SU-DHL-6 (cell line): ENCODE data around the gene VPS52.

Experiments
- H2AFZ ChIP-seq: fragments of 200-600 bp; sonication (generic); 2 replicates; pipeline ENCODE4 v1.6.1; 2014; ENCODE audit warnings: low read depth, mild to moderate bottlenecking, moderate library complexity, mixed read lengths, antibody characterized with exemption, low read length; ENCODE audit not compliant: severe bottlenecking
- H3F3A ChIP-seq: fragments of 200-600 bp; shearing (Covaris generic); 2 replicates; pipeline ENCODE4 v1.6.0; 2016; ENCODE audit warnings: antibody characterized with exemption, mild to moderate bottlenecking; ENCODE audit not compliant: insufficient read depth
- H3K27ac ChIP-seq: fragments of 200-600 bp; sonication (generic); 2 replicates; pipeline ENCODE4 v1.5.1; 2016; ENCODE audit warnings: low read depth, mild to moderate bottlenecking, low read length, moderate library complexity, mixed read lengths
- H3K27me3 ChIP-seq: fragments of 200-600 bp; sonication (generic), shearing (Covaris generic); 2 replicates; pipeline ENCODE4 v1.6.0; 2014; ENCODE audit warnings: mild to moderate bottlenecking, low read length
- H3K36me3 ChIP-seq: fragments of 200-600 bp; sonication (generic); 2 replicates; pipeline ENCODE4 v1.6.1; 2014; ENCODE audit warnings: mild to moderate bottlenecking, low read length, mixed read lengths
- H3K4me2 ChIP-seq: fragments of 300-600, 200-600 bp; shearing (Covaris generic), sonication (generic); 2 replicates; pipeline ENCODE4 v1.6.0; 2014; ENCODE audit warnings: low read length, low read depth, mild to moderate bottlenecking; ENCODE audit not compliant: poor library complexity, severe bottlenecking
- H3K4me3 ChIP-seq: fragments of 200-600 bp; sonication (generic); 2 replicates; pipeline ENCODE4 v1.5.1; 2014; ENCODE audit warnings: antibody characterized with exemption, low read length, mild to moderate bottlenecking, mixed read lengths; ENCODE audit not compliant: insufficient read depth, poor library complexity, severe bottlenecking
- H3K79me2 ChIP-seq: fragments of 200-600 bp; sonication (generic); 2 replicates; pipeline ENCODE4 v1.6.1; 2014; ENCODE audit warnings: mild to moderate bottlenecking, low read length, moderate library complexity; ENCODE audit not compliant: insufficient read depth
- H3K9ac ChIP-seq: fragments of 200-600 bp; sonication (generic); 2 replicates; pipeline ENCODE4 v1.7.0; 2014; ENCODE audit warnings: mild to moderate bottlenecking, low read length
- H3K9me2 ChIP-seq: fragments of 200-600 bp; sonication (generic); replicated peaks from 2 replicates; pipeline ENCODE4 v1.6.1; 2014; ENCODE audit warnings: low read length; ENCODE audit not compliant: insufficient read depth
- H3K9me3 ChIP-seq: fragments of 200-600 bp; sonication (generic); 2 replicates; pipeline ENCODE4 v1.6.1; 2014; ENCODE audit warnings: low read length, mixed read lengths; ENCODE audit not compliant: insufficient read depth
- H4K20me1 ChIP-seq: fragments of 200-600 bp; sonication (generic); 2 replicates; pipeline ENCODE4 v1.6.1; 2014; ENCODE audit warnings: low read depth, mild to moderate bottlenecking, antibody characterized with exemption, low read length, moderate library complexity, mixed read lengths
- EZH2phosphoT487 ChIP-seq: fragments of 200-600 bp; sonication (generic), shearing (Covaris generic); conservative IDR thresholded peaks from 2 replicates; pipeline ENCODE4 v1.6.1; 2018; ENCODE audit warnings: mild to moderate bottlenecking, antibody characterized with exemption, low read length, moderate library complexity, mixed read lengths
- TF ChIP-seq, protein P1 (sequence below): fragments of 200-600 bp; sonication (generic); IDR thresholded peaks from one replicate; pipeline ENCODE4 v1.5.1; 2017; ENCODE audit warnings: antibody characterized with exemption, mild to moderate bottlenecking, low read length, moderate library complexity; ENCODE audit not compliant: insufficient read depth, poor library complexity, severe bottlenecking

VPS52 gene

DNA sequence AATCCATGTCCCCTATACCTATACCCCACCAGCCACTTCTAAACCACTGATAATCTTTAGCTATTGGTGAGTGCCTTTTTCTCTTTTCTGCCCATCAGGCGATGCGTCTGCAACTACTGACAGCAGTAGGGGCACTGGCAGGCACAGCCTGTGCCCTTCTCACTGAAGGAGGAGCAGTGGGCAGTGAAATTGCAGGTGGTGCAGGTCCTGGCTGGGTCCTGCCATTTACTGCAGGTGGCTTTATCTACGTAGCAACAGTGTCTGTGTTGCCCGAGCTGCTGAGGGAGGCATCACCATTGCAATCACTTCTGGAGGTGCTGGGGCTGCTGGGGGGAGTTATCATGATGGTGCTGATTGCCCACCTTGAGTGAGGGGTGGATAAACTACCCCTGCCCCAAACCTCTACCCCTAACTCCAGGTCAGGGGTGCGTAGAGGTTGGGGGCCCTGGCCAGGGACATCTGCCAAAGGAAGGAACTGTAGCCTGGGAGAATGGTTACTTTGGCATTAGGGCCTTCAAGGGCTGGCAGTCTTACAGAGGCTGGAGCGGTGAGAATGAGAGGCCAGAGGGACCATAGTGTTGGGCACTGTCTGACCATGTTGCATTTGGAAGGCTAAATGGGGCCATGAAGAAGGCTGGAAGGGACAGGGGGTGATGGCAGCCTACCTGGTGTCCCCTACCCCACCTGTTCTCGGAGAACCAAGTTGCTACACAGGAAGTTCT, 68.1 kb downstream of the VPS52 start:
- peaks cover 28% of the 10 kb centered on the region for H3K79me2 ChIP-seq

DNA sequence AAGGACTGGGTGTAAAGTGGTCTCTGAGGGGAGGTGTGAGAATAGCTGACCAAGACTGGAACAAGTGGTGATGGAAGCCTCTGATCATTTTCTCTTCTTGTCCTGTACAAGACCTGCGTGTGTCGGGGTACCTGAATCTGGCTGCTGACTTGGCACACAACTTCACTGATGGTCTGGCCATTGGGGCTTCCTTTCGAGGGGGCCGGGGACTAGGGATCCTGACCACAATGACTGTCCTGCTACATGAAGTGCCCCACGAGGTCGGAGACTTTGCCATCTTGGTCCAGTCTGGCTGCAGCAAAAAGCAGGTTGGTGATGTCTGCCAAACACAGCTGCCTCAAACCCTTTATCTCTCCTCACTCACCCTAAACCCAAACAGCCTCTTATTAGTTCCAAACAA, 68.9 kb downstream of the VPS52 start:
- no peaks in the 10 kb centered on the region for H4K20me1 ChIP-seq
- no peak overlapping the region for H3K4me3 ChIP-seq
- H3K27me3 ChIP-seq: no peaks in the 10 kb centered on the region
- H3K36me3 ChIP-seq: 0 out of 2 replicates have a peak, but pooled peaks cover 3% of the 10 kb centered on the region
- no peaks in the 10 kb centered on the region for H3K9me3 ChIP-seq
- no peaks in the 10 kb centered on the region for H3K9me2 ChIP-seq
- no peak overlapping the region for H3K4me2 ChIP-seq
- no peak overlapping the region for H3K9ac ChIP-seq
- H3K27ac ChIP-seq: no peak overlapping the region
- peaks cover 40% of the 10 kb centered on the region for H3F3A ChIP-seq
- TF ChIP-seq, protein P1, sequence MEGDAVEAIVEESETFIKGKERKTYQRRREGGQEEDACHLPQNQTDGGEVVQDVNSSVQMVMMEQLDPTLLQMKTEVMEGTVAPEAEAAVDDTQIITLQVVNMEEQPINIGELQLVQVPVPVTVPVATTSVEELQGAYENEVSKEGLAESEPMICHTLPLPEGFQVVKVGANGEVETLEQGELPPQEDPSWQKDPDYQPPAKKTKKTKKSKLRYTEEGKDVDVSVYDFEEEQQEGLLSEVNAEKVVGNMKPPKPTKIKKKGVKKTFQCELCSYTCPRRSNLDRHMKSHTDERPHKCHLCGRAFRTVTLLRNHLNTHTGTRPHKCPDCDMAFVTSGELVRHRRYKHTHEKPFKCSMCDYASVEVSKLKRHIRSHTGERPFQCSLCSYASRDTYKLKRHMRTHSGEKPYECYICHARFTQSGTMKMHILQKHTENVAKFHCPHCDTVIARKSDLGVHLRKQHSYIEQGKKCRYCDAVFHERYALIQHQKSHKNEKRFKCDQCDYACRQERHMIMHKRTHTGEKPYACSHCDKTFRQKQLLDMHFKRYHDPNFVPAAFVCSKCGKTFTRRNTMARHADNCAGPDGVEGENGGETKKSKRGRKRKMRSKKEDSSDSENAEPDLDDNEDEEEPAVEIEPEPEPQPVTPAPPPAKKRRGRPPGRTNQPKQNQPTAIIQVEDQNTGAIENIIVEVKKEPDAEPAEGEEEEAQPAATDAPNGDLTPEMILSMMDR: no peak
- no peak for TF ChIP-seq EZH2phosphoT487
- no peak overlapping the region for H2AFZ ChIP-seq
- peaks cover 33% of the 10 kb centered on the region for H3K79me2 ChIP-seq

More for the DNA sequence above, 68.1 kb downstream of the VPS52 start:
- no peak overlapping the region for H2AFZ ChIP-seq
- peaks cover 32% of the 10 kb centered on the region for H3F3A ChIP-seq
- H3K4me3 ChIP-seq: peak overlapping the region; percentile 8
- 0 out of 2 replicates have a peak, but pooled peaks cover 3% of the 10 kb centered on the region for H3K36me3 ChIP-seq
- H3K9me3 ChIP-seq: no peaks in the 10 kb centered on the region
- H3K9me2 ChIP-seq: no peaks in the 10 kb centered on the region
- H3K27ac ChIP-seq: peak overlapping the region; percentile 10; the same call in 1 of the 2 replicates
- TF ChIP-seq, protein P1: no peak
- no peak for TF ChIP-seq EZH2phosphoT487
- H3K9ac ChIP-seq: peak overlapping the region; percentile 3; the same call in 1 of the 2 replicates
- H3K27me3 ChIP-seq: no peaks in the 10 kb centered on the region
- no peaks in the 10 kb centered on the region for H4K20me1 ChIP-seq
- peak overlapping the region; percentile 71 for H3K4me2 ChIP-seq

DNA sequence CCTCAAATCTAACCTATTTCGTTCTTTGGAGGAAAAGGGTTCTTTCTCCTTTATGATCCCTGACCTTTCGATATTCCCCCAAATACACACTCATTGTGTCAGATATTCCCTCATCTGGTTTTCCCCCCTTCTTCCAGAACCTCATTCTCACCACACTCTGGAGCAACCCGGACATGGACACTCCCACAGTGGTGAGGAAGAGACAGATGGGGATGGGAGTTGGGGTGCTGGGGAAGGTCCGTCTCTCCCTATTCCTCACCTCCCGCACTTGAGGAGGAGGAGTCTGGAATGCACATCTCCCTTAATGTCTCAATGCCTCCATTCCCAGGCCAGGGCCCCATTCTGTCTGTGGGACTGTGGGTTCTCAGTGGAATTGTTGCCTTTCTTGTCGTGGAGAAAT, 69.7 kb downstream of the VPS52 start:
- Histone ChIP-seq H3F3A (peaks cover 46% of the 10 kb centered on the region), H3K79me2 (peaks cover 33% of the 10 kb centered on the region), H3K36me3 (peaks cover 8% of the 10 kb centered on the region), H3K9me2 (no peaks in the 10 kb centered on the region), H3K9ac (peak overlapping the region; percentile 85), H3K9me3 (no peaks in the 10 kb centered on the region), H3K27ac (no peak overlapping the region), H4K20me1 (no peaks in the 10 kb centered on the region), H2AFZ (no peak overlapping the region), H3K4me3 (peak overlapping the region; percentile 97), H3K4me2 (peak overlapping the region; percentile 73), H3K27me3 (no peaks in the 10 kb centered on the region)
- TF ChIP-seq, protein P1: no peak
- no peak for TF ChIP-seq EZH2phosphoT487
